HCT116 (cell line): ENCODE measurements around the gene ZSCAN5C. TPM values are rescaled to one million over a fixed set of nuclear protein-coding genes. Genes with fewer than 3 reads are reported as not detected.

Experiments used
- ATAC-seq: fragments of 200-7000 bp; cut with Tn5 transposase; 2 replicates; pipeline ENCODE4 v1.9.1; 2020; ENCODE audit warnings: mild to moderate bottlenecking, moderate library complexity
- BruUV-seq: library from RNA; stranded (reverse); fragments of 400-500 nt; replicated peaks from 2 replicates; lab custom pipeline; 2021; lab: Mats Ljungman, UMichigan
- CTCF ChIA-PET: fragments of 300-600 bp; sonication (Branson Sonifier 250); formaldehyde crosslinking; loops from one replicate; lab custom pipeline; 2021; ENCODE audit warnings: antibody characterized with exemption; lab: Charles Lee
- POLR2A ChIA-PET: fragments of 300-600, 350-600 bp; sonication (Branson Sonifier 250); formaldehyde crosslinking; loops from one replicate; lab custom pipeline; 2021; ENCODE audit warnings: antibody characterized with exemption; lab: Charles Lee
- RAD21 ChIA-PET, 2 experiments: fragments of 300-600 bp; sonication (Branson Sonifier 250); formaldehyde crosslinking; loops; one replicate each; lab custom pipeline; 2023; ENCODE audit warnings: low total read pairs in 2 of 2; ENCODE audit not compliant: uncharacterized antibody in 2 of 2, unreplicated experiment in 2 of 2, low non-redundant PET in 1 of 2; lab: Charles Lee
- DNase-seq: peaks from one replicate; pipeline ENCODE4 v3.0.0-alpha.2; 2010; ENCODE audit warnings: low read depth, low spot score
- H2AFZ ChIP-seq: fragments of 200-600 bp; shearing (Covaris generic), sonication (generic); 2 replicates; pipeline ENCODE4 v1.6.1; 2017; ENCODE audit warnings: low read depth, mixed run types, mixed read lengths, antibody characterized with exemption, low read length; ENCODE audit not compliant: poor library complexity, severe bottlenecking
- H3K27ac ChIP-seq: 2 replicates; pipeline ENCODE4 v1.5.1; 2012; ENCODE audit warnings: low read depth, low read length
- H3K27me3 ChIP-seq: fragments of 200-600 bp; sonication (generic); 2 replicates; pipeline ENCODE4 v1.6.1; 2016; ENCODE audit warnings: mixed run types, low read length, mixed read lengths; ENCODE audit not compliant: insufficient read depth
- H3K36me3 ChIP-seq, 2 experiments: fragments of 200-500 bp in 1 of 2; fragments of 200-600 bp in 1 of 2; sonication (Bioruptor generic) in 1 of 2; sonication (generic) in 1 of 2; 2 replicates each; pipeline versions ENCODE4 v1.5.1 to v1.6.1; 2014 to 2016; ENCODE audit warnings: low read length in 2 of 2, inconsistent platforms in 1 of 2, mixed read lengths in 1 of 2, mixed run types in 1 of 2; ENCODE audit not compliant: insufficient read depth in 2 of 2, control insufficient read depth in 1 of 2
- H3K4me1 ChIP-seq, 2 experiments: fragments of 200-600 bp in 1 of 2; sonication (generic) in 1 of 2; 2 replicates each; pipeline versions ENCODE4 v1.5.1 to v1.6.1; 2012 to 2017; ENCODE audit warnings: low read length in 2 of 2, inconsistent platforms in 1 of 2, mild to moderate bottlenecking in 1 of 2, mixed read lengths in 1 of 2, mixed run types in 1 of 2, moderate library complexity in 1 of 2; ENCODE audit not compliant: insufficient read depth in 2 of 2, control insufficient read depth in 1 of 2
- H3K4me2 ChIP-seq: fragments of 200-600 bp; sonication (generic); 2 replicates; pipeline ENCODE4 v1.6.1; 2017; ENCODE audit warnings: mixed run types, low read length, mixed read lengths
- H3K4me3 ChIP-seq, 2 experiments: fragments of 200-600 bp in 1 of 2; sonication (generic) in 1 of 2; replicated peaks in 1 of 2; 2 replicates each; pipeline ENCODE4 v1.5.1; 2011 to 2016; ENCODE audit warnings: low read length in 2 of 2, control low read depth in 1 of 2, low read depth in 1 of 2, mild to moderate bottlenecking in 1 of 2, mixed read lengths in 1 of 2, mixed run types in 1 of 2
- H3K79me2 ChIP-seq: fragments of 200-600 bp; sonication (generic); 2 replicates; pipeline ENCODE4 v1.6.1; 2017; ENCODE audit warnings: mild to moderate bottlenecking, mixed run types, low read length, moderate library complexity, mixed read lengths; ENCODE audit not compliant: insufficient read depth
- H3K9ac ChIP-seq: fragments of 200-600 bp; sonication (generic); 2 replicates; pipeline ENCODE4 v1.6.1; 2016; ENCODE audit warnings: low read length, mixed read lengths
- H3K9me2 ChIP-seq: fragments of 200-600 bp; sonication (generic), shearing (Covaris generic); 2 replicates; pipeline ENCODE4 v1.6.1; 2017; ENCODE audit warnings: mixed run types, mild to moderate bottlenecking, moderate library complexity; ENCODE audit not compliant: insufficient read depth
- H3K9me3 ChIP-seq, 2 experiments: fragments of 200-500 bp in 1 of 2; fragments of 200-600 bp in 1 of 2; sonication (Bioruptor generic) in 1 of 2; sonication (generic) in 1 of 2; 2 replicates each; pipeline ENCODE4 v1.6.1; 2014 to 2017; ENCODE audit warnings: low read length in 2 of 2, mixed read lengths in 2 of 2, inconsistent platforms in 1 of 2, low read depth in 1 of 2, mild to moderate bottlenecking in 1 of 2, mixed run types in 1 of 2, moderate library complexity in 1 of 2; ENCODE audit not compliant: control insufficient read depth in 1 of 2, insufficient read depth in 1 of 2
- H4K20me1 ChIP-seq: fragments of 200-600 bp; sonication (generic), shearing (Covaris generic); 2 replicates; pipeline ENCODE4 v1.6.1; 2017; ENCODE audit warnings: mixed run types, mild to moderate bottlenecking, moderate library complexity; ENCODE audit not compliant: insufficient read depth
- ATF3 ChIP-seq: IDR thresholded peaks from 2 replicates; pipeline ENCODE4 v1.6.1; 2012
- CBX3 ChIP-seq: IDR thresholded peaks from 2 replicates; pipeline ENCODE4 v1.6.1; 2012; ENCODE audit warnings: low read depth
- EGR1 ChIP-seq: IDR thresholded peaks from 2 replicates; pipeline ENCODE4 v1.6.1; 2012; ENCODE audit warnings: low read depth
- EZH2 ChIP-seq: fragments of 200-600 bp; sonication (generic); IDR thresholded peaks from 2 replicates; pipeline ENCODE4 v1.6.1; 2017; ENCODE audit warnings: antibody characterized with exemption, mixed run types
- EZH2phosphoT487 ChIP-seq: fragments of 200-600 bp; IDR thresholded peaks from 2 replicates; pipeline ENCODE4 v1.6.1; 2018; ENCODE audit warnings: antibody characterized with exemption, borderline replicate concordance
- POLR2A ChIP-seq: IDR thresholded peaks from 2 replicates; pipeline ENCODE4 v1.7.0; 2011; ENCODE audit warnings: borderline replicate concordance; ENCODE audit not compliant: insufficient read depth, insufficient read length; ENCODE audit errors: extremely low read depth
- SP1 ChIP-seq: IDR thresholded peaks from 2 replicates; pipeline ENCODE4 v1.6.1; 2012; ENCODE audit warnings: low read depth
- TCF7L2 ChIP-seq: IDR thresholded peaks from 2 replicates; pipeline ENCODE4 v1.7.0; 2011; ENCODE audit warnings: borderline replicate concordance, inconsistent platforms; ENCODE audit not compliant: insufficient read depth, insufficient read length; ENCODE audit errors: extremely low read depth
- ZBTB33 ChIP-seq: IDR thresholded peaks from 2 replicates; pipeline ENCODE4 v1.6.1; 2011; ENCODE audit warnings: mild to moderate bottlenecking, low read length, moderate library complexity; ENCODE audit not compliant: insufficient replicate concordance; ENCODE audit errors: extremely low read depth
- ZFX ChIP-seq: fragments of 450-650 bp; IDR thresholded peaks from 2 replicates; pipeline ENCODE4 v1.6.1; 2017
- intact Hi-C: fragments of 100-400 bp; cut with micrococcal nuclease; formaldehyde crosslinking; loops from 2 replicates; pipeline ENCODE4 v1.10.0; 2022
- total RNA-seq: library from RNA; stranded (reverse); gene quantifications from one replicate; pipeline ENCODE4 v1.2.1, GENCODE V29; 2021; ENCODE audit not compliant: unreplicated experiment
- TF ChIP-seq, protein P1 (sequence below): IDR thresholded peaks from 2 replicates; pipeline ENCODE4 v1.6.1; 2012
- TF ChIP-seq, protein P2 (sequence below), 3 experiments: fragments of 200-600 bp in 1 of 3; sonication (generic) in 1 of 3; IDR thresholded peaks in 2 of 3; conservative IDR thresholded peaks in 1 of 3; 2 replicates each; pipeline ENCODE4 v1.5.1; 2012 to 2017; ENCODE audit warnings: low read depth in 2 of 3, low read length in 2 of 3, antibody characterized with exemption in 1 of 3, borderline replicate concordance in 1 of 3, control low read depth in 1 of 3, mild to moderate bottlenecking in 1 of 3, mixed read lengths in 1 of 3, mixed run types in 1 of 3, moderate library complexity in 1 of 3; ENCODE audit not compliant: insufficient read depth in 1 of 3
- TF ChIP-seq, protein P3 (sequence below): IDR thresholded peaks from 2 replicates; pipeline ENCODE4 v1.6.1; 2012; ENCODE audit warnings: low read depth

The ZSCAN5C gene
- total RNA-seq, 1 experiment from 2014 or later: not detected

GRCh38 chr19:56223481-56223880 lies 21.4 kb downstream of the ZSCAN5C start:
- ATAC-seq: no peak
- TF ChIP-seq EZH2 (no peak), CBX3 (no peak), ZFX (no peak), SP1 (no peak), ZBTB33 (no peak), ATF3 (no peak), EGR1 (no peak), EZH2phosphoT487 (no peak), TCF7L2 (no peak), POLR2A (no peak)
- TF ChIP-seq, protein P1, sequence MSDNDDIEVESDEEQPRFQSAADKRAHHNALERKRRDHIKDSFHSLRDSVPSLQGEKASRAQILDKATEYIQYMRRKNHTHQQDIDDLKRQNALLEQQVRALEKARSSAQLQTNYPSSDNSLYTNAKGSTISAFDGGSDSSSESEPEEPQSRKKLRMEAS: no peak
- TF ChIP-seq, protein P2, sequence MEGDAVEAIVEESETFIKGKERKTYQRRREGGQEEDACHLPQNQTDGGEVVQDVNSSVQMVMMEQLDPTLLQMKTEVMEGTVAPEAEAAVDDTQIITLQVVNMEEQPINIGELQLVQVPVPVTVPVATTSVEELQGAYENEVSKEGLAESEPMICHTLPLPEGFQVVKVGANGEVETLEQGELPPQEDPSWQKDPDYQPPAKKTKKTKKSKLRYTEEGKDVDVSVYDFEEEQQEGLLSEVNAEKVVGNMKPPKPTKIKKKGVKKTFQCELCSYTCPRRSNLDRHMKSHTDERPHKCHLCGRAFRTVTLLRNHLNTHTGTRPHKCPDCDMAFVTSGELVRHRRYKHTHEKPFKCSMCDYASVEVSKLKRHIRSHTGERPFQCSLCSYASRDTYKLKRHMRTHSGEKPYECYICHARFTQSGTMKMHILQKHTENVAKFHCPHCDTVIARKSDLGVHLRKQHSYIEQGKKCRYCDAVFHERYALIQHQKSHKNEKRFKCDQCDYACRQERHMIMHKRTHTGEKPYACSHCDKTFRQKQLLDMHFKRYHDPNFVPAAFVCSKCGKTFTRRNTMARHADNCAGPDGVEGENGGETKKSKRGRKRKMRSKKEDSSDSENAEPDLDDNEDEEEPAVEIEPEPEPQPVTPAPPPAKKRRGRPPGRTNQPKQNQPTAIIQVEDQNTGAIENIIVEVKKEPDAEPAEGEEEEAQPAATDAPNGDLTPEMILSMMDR (IDR thresholded peaks at IDR 0.05 in 2 of 3, conservative IDR thresholded peaks at IDR 0.05 in 1 of 3; ENCODE audit: borderline replicate concordance in 1 of 3, insufficient read depth in 1 of 3, low read depth in 2 of 3, low read length in 2 of 3): no peak
- TF ChIP-seq, protein P3, sequence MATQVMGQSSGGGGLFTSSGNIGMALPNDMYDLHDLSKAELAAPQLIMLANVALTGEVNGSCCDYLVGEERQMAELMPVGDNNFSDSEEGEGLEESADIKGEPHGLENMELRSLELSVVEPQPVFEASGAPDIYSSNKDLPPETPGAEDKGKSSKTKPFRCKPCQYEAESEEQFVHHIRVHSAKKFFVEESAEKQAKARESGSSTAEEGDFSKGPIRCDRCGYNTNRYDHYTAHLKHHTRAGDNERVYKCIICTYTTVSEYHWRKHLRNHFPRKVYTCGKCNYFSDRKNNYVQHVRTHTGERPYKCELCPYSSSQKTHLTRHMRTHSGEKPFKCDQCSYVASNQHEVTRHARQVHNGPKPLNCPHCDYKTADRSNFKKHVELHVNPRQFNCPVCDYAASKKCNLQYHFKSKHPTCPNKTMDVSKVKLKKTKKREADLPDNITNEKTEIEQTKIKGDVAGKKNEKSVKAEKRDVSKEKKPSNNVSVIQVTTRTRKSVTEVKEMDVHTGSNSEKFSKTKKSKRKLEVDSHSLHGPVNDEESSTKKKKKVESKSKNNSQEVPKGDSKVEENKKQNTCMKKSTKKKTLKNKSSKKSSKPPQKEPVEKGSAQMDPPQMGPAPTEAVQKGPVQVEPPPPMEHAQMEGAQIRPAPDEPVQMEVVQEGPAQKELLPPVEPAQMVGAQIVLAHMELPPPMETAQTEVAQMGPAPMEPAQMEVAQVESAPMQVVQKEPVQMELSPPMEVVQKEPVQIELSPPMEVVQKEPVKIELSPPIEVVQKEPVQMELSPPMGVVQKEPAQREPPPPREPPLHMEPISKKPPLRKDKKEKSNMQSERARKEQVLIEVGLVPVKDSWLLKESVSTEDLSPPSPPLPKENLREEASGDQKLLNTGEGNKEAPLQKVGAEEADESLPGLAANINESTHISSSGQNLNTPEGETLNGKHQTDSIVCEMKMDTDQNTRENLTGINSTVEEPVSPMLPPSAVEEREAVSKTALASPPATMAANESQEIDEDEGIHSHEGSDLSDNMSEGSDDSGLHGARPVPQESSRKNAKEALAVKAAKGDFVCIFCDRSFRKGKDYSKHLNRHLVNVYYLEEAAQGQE: no peak
- TF ChIP-seq, all 23 proteins: peak for 0
- H2AFZ ChIP-seq: no peak overlapping the region
- ChIA-PET CTCF (no interaction called here), POLR2A (no interaction called here), RAD21 (no interaction called here)
- no peaks in the 10 kb centered on the region for H3K27me3 ChIP-seq
- no peaks in the 10 kb centered on the region for H3K9me2 ChIP-seq
- intact Hi-C loops: no loop called here
- no peaks in the 10 kb centered on the region for H3K36me3 ChIP-seq
- H3K4me2 ChIP-seq: no peak overlapping the region
- H3K4me1 ChIP-seq: no peaks in the 10 kb centered on the region
- no TSS peak for BruUV-seq
- H3K9me3 ChIP-seq: no peaks in the 10 kb centered on the region
- H3K9ac ChIP-seq: no peak overlapping the region
- no peaks in the 10 kb centered on the region for H3K79me2 ChIP-seq
- DNase-seq: no peak
- no peak overlapping the region for H3K4me3 ChIP-seq
- H4K20me1 ChIP-seq: no peaks in the 10 kb centered on the region
- H3K27ac ChIP-seq: no peak overlapping the region
